HepG2 (cell line): ENCODE results near the gene C6orf136. TPM values are rescaled to one million over a fixed set of nuclear protein-coding genes. Genes with fewer than 3 reads are reported as not detected.
A peak's percentile ranks its signal among the peaks of the same experiment; 100 is the strongest.

Experiments used
- CBX1 ChIP-seq: IDR thresholded peaks from one replicate; pipeline ENCODE4 v1.6.1; 2016; ENCODE audit warnings: antibody characterized with exemption, low read depth
- CHD2 ChIP-seq: IDR thresholded peaks from 2 replicates; pipeline ENCODE4 v1.6.1; 2011; ENCODE audit warnings: low read depth, low read length, improper control_type of control experiment
- GTF2F1 ChIP-seq: fragments of 150-350 bp; IDR thresholded peaks from 2 replicates; pipeline ENCODE4 v1.6.1; 2014; ENCODE audit warnings: low read length
- HNF4A ChIP-seq: sonication (generic); formaldehyde crosslinking; IDR thresholded peaks from 2 replicates; pipeline ENCODE4 v1.4.0; 2020; ENCODE audit warnings: missing genetic modification reagents
- HNRNPH1 ChIP-seq: fragments of 200-400 bp; formaldehyde crosslinking; optimal IDR thresholded peaks from 2 replicates; pipeline ENCODE3; 2017; ENCODE audit warnings: mild to moderate bottlenecking, low read depth, low read length
- HOXA7 ChIP-seq: sonication (generic); formaldehyde crosslinking; IDR thresholded peaks from 2 replicates; pipeline ENCODE4 v1.8.1; 2022; ENCODE audit warnings: mild to moderate bottlenecking, missing genetic modification reagents, moderate library complexity
- HOXA9 ChIP-seq: sonication (generic); formaldehyde crosslinking; IDR thresholded peaks from 2 replicates; pipeline ENCODE4 v1.8.1; 2022; ENCODE audit warnings: missing genetic modification reagents, mild to moderate bottlenecking, moderate library complexity, borderline replicate concordance
- IKZF1 ChIP-seq: fragments of 450-650 bp; IDR thresholded peaks from 2 replicates; pipeline ENCODE4 v1.7.1; 2016
- NFATC3 ChIP-seq: sonication (generic); formaldehyde crosslinking; IDR thresholded peaks from 2 replicates; pipeline ENCODE4 v1.5.1; 2020; ENCODE audit warnings: mild to moderate bottlenecking, missing genetic modification reagents
- NR2F1 ChIP-seq, 2 experiments: fragments of 450-650 bp in 1 of 2; formaldehyde crosslinking in 1 of 2; IDR thresholded peaks; 2 replicates each; pipeline versions ENCODE4 v1.5.0 to v1.6.1; 2016 to 2020; ENCODE audit warnings: mild to moderate bottlenecking in 1 of 2, missing compliant biosample characterization in 1 of 2, missing genetic modification reagents in 1 of 2, moderate library complexity in 1 of 2
- POGZ ChIP-seq: sonication (generic); formaldehyde crosslinking; IDR thresholded peaks from 2 replicates; pipeline ENCODE4 v1.4.0; 2020; ENCODE audit warnings: mild to moderate bottlenecking, missing genetic modification reagents
- SNAPC2 ChIP-seq: sonication (generic); formaldehyde crosslinking; IDR thresholded peaks from 2 replicates; pipeline ENCODE4 v1.8.1; 2022; ENCODE audit warnings: mild to moderate bottlenecking, missing genetic modification reagents
- SP1 ChIP-seq, 2 experiments: fragments of 450-650 bp in 1 of 2; sonication (generic) in 1 of 2; formaldehyde crosslinking in 1 of 2; IDR thresholded peaks; 2 replicates each; pipeline versions ENCODE4 v1.4.0 to v1.6.1; 2016 to 2020; ENCODE audit warnings: missing genetic modification reagents in 1 of 2
- ZNF235 ChIP-seq: sonication (generic); formaldehyde crosslinking; IDR thresholded peaks from 2 replicates; pipeline ENCODE4 v1.8.1; 2023; ENCODE audit warnings: mild to moderate bottlenecking, missing genetic modification reagents, borderline replicate concordance
- ZNF274 ChIP-seq: sonication (generic); formaldehyde crosslinking; IDR thresholded peaks from 2 replicates; pipeline ENCODE4 v1.5.1; 2020; ENCODE audit warnings: mild to moderate bottlenecking, missing genetic modification reagents
- ZNF589 ChIP-seq: sonication (generic); formaldehyde crosslinking; conservative IDR thresholded peaks from 2 replicates; pipeline ENCODE4 v1.8.0; 2022; ENCODE audit warnings: mild to moderate bottlenecking, moderate library complexity, missing genetic modification reagents
- ZNF616 ChIP-seq: sonication (generic); formaldehyde crosslinking; IDR thresholded peaks from 2 replicates; pipeline ENCODE4 v1.5.0; 2020; ENCODE audit warnings: low read depth, mild to moderate bottlenecking, missing genetic modification reagents
- ZNF768 ChIP-seq: sonication (generic); formaldehyde crosslinking; IDR thresholded peaks from 2 replicates; pipeline ENCODE4 v1.4.0; 2020; ENCODE audit warnings: missing genetic modification reagents
- polyA plus RNA-seq, 8 experiments: library from polyadenylated mRNA; depleted of rRNA in 3 of 8; stranded (reverse) in 7 of 8; unstranded in 1 of 8; fragments of >200 nt; fragmentation: Illumina TruSeq in 4 of 8; extraction: Trizol in 4 of 8; gene quantifications; 2 replicates each; pipeline versions ENCODE4 v1.2.1 to v1.2.3, GENCODE V29; 2011 to 2016; ENCODE audit warnings: low read depth in 4 of 8, missing spikeins in 1 of 8, mixed read lengths in 1 of 8; ENCODE audit not compliant: insufficient read depth in 1 of 8
- total RNA-seq, 5 experiments: library from RNA; depleted of rRNA; stranded (reverse); fragments of >200 nt; fragmentation: Illumina TruSeq; extraction: Trizol; gene quantifications; 2 replicates each; pipeline ENCODE4 v1.2.3, GENCODE V29; 2016; ENCODE audit warnings: low read depth in 1 of 5
- TF ChIP-seq, protein P1 (sequence below): sonication (generic); formaldehyde crosslinking; IDR thresholded peaks from 2 replicates; pipeline ENCODE4 v1.9.0; 2021; ENCODE audit warnings: missing genetic modification reagents, borderline replicate concordance
- TF ChIP-seq, protein P2 (sequence below): sonication (generic); formaldehyde crosslinking; conservative IDR thresholded peaks from 2 replicates; pipeline ENCODE4 v1.5.0; 2020; ENCODE audit warnings: missing genetic modification reagents
- TF ChIP-seq, protein P3 (sequence below): sonication (generic); formaldehyde crosslinking; IDR thresholded peaks from 2 replicates; pipeline ENCODE4 v1.5.0; 2020; ENCODE audit warnings: mild to moderate bottlenecking, missing genetic modification reagents
- TF ChIP-seq, protein P4 (sequence below): IDR thresholded peaks from 2 replicates; pipeline ENCODE4 v1.6.1; 2016

Gene C6orf136
- total and polyA plus RNA-seq, 2 of the 13 experiments (the other 11 are each of a cell fraction or from before 2014, with no cell fraction given), result 12.0 to 26.2 TPM

DNA sequence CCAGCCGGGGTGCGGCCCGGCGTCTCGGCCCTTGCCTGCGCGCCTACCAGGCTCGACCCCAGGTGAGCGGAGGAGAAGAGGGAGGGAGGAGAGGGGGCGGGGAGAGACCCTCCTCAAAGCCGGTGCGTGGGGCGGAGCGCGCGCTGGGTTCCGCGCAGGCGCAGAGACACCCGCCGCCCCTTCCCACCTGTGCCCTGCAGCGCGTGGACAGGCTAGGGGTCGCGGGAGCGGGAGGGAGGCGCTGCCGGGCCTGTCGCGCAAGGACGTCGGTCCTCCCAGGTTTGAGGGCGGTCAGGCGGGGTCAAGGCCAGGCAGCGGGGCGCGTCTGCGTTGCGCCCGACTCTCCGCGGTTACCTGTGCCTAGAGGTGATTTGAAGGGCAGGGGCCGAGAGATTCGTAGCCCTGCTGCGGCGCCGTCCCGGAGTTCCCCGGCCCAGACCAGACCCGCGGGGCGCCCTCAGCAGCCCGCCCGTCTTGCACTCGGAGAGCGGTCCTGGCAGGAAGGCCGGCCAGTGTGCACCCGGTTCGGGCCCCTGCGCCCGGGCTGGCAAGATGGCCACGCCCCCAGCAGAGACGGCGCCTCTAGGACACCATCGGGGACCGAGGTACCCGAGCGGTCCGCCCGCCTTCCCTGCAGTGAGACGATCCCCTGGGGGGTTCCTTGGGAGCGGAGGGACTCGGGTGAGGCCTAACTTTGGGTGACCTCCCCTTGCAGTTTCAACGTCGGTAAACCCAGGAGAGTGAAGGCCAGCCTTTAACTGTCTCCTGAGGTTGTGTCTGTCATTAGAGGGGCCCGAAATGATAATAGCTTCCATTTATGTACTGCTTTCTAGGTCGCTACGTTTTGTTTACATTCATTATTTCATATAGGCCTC is 546 bp downstream of the C6orf136 start (continued):
- TF ChIP-seq, protein P1, sequence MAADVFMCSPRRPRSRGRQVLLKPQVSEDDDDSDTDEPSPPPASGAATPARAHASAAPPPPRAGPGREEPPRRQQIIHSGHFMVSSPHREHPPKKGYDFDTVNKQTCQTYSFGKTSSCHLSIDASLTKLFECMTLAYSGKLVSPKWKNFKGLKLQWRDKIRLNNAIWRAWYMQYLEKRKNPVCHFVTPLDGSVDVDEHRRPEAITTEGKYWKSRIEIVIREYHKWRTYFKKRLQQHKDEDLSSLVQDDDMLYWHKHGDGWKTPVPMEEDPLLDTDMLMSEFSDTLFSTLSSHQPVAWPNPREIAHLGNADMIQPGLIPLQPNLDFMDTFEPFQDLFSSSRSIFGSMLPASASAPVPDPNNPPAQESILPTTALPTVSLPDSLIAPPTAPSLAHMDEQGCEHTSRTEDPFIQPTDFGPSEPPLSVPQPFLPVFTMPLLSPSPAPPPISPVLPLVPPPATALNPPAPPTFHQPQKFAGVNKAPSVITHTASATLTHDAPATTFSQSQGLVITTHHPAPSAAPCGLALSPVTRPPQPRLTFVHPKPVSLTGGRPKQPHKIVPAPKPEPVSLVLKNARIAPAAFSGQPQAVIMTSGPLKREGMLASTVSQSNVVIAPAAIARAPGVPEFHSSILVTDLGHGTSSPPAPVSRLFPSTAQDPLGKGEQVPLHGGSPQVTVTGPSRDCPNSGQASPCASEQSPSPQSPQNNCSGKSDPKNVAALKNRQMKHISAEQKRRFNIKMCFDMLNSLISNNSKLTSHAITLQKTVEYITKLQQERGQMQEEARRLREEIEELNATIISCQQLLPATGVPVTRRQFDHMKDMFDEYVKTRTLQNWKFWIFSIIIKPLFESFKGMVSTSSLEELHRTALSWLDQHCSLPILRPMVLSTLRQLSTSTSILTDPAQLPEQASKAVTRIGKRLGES, result peak; percentile 86
- TF ChIP-seq HNRNPH1, result no peak
- TF ChIP-seq, protein P2, sequence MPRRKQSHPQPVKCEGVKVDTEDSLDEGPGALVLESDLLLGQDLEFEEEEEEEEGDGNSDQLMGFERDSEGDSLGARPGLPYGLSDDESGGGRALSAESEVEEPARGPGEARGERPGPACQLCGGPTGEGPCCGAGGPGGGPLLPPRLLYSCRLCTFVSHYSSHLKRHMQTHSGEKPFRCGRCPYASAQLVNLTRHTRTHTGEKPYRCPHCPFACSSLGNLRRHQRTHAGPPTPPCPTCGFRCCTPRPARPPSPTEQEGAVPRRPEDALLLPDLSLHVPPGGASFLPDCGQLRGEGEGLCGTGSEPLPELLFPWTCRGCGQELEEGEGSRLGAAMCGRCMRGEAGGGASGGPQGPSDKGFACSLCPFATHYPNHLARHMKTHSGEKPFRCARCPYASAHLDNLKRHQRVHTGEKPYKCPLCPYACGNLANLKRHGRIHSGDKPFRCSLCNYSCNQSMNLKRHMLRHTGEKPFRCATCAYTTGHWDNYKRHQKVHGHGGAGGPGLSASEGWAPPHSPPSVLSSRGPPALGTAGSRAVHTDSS (CRISPR knock-in tag), result no peak; the same call in 1 of the 2 replicates
- TF ChIP-seq HNF4A (CRISPR knock-in tag), result peak; percentile 70
- TF ChIP-seq ZNF616, result peak; percentile 89
- TF ChIP-seq SP1 (IDR thresholded peaks at IDR 0.05), result no peak
- TF ChIP-seq SP1 (CRISPR knock-in tag; IDR thresholded peaks at IDR 0.05), result peak; percentile 69; the same call in 1 of the 2 replicates
- TF ChIP-seq, protein P3, sequence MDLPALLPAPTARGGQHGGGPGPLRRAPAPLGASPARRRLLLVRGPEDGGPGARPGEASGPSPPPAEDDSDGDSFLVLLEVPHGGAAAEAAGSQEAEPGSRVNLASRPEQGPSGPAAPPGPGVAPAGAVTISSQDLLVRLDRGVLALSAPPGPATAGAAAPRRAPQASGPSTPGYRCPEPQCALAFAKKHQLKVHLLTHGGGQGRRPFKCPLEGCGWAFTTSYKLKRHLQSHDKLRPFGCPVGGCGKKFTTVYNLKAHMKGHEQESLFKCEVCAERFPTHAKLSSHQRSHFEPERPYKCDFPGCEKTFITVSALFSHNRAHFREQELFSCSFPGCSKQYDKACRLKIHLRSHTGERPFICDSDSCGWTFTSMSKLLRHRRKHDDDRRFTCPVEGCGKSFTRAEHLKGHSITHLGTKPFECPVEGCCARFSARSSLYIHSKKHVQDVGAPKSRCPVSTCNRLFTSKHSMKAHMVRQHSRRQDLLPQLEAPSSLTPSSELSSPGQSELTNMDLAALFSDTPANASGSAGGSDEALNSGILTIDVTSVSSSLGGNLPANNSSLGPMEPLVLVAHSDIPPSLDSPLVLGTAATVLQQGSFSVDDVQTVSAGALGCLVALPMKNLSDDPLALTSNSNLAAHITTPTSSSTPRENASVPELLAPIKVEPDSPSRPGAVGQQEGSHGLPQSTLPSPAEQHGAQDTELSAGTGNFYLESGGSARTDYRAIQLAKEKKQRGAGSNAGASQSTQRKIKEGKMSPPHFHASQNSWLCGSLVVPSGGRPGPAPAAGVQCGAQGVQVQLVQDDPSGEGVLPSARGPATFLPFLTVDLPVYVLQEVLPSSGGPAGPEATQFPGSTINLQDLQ, result peak; percentile 96
- 0 out of 2 replicates have a peak, but pooled peaks have one; percentile 70 for TF ChIP-seq ZNF589 (CRISPR knock-in tag)
- no peak for TF ChIP-seq HOXA7 (CRISPR knock-in tag)
- peak; percentile 70 for TF ChIP-seq ZNF768 (CRISPR knock-in tag)
- TF ChIP-seq IKZF1, result no peak
- no peak; the same call in 1 of the 2 replicates for TF ChIP-seq CHD2
- peak; percentile 83 for TF ChIP-seq POGZ (CRISPR knock-in tag)
- peak; percentile 40; the same call in 1 of the 2 replicates for TF ChIP-seq HOXA9 (CRISPR knock-in tag)
- TF ChIP-seq SNAPC2 (CRISPR knock-in tag), result 0 out of 2 replicates have a peak, but pooled peaks have one; percentile 75
- peak; percentile 95; the same call in 1 of the 2 replicates for TF ChIP-seq NFATC3
- TF ChIP-seq CBX1, result peak; percentile 91
- TF ChIP-seq, protein P4, sequence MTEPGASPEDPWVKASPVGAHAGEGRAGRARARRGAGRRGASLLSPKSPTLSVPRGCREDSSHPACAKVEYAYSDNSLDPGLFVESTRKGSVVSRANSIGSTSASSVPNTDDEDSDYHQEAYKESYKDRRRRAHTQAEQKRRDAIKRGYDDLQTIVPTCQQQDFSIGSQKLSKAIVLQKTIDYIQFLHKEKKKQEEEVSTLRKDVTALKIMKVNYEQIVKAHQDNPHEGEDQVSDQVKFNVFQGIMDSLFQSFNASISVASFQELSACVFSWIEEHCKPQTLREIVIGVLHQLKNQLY, result peak; percentile 90
- 0 out of 2 replicates have a peak, but pooled peaks have one; percentile 14 for TF ChIP-seq GTF2F1
- peak; percentile 39; the same call in 1 of the 2 replicates for TF ChIP-seq ZNF235 (CRISPR knock-in tag)
- TF ChIP-seq ZNF274 (CRISPR knock-in tag), result peak; percentile 98
- peak; percentile 88 to 94 for TF ChIP-seq NR2F1 (CRISPR knock-in tag; IDR thresholded peaks at IDR 0.05)
